NCI-H774 (cell line): Measurements from ENCODE around the gene SPAG17.

Source experiments
- DNase-seq: peaks from one replicate; lab custom pipeline; 2025; lab: John Stamatoyannopoulos, UW

Gene SPAG17

DNA sequence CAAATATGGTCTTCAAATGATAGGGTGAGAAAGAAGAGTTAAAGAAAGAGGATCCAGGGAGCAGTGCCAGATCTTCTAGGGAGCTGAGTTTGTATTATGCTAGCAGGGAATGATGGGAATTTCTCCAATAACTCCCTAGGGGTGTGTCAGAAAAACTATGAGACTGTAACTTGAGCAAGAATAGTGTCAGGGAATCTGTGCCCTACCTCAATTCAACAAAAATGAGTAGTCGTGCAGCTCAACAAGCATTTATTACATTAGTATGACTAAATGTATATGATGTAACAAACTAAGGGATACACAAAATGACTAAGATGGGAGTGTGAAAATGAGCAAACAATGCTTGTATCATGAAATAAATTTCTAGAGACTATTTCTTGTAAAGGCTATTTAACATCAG, 24.2 kb downstream of the SPAG17 start:
- DNase-seq: no peak

DNA sequence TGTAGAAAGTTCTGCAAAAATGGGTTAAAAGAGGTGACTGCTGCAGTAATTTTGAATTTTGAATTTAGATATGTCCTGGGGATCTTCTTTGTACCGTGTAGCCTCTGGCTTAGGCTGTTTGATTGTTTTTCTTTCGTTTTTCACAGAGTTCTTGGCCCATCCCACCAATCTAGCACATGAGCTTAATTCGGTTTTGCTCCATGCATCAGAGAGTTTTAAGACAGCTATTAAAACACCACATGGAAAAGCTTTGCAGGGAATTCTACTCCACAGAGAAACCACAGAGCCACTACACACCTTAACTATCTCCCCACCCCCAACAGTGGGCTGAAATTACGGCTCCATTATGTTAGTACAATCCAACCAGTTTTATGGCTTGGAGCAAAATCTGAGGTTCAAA, 25.5 kb downstream of the SPAG17 start:
- DNase-seq: no peak

- DNase-seq: no peak
Measured at GRCh38 chr1:118158924-118159323, 26.1 kb downstream of the SPAG17 start.

- DNase-seq: no peak
Measured at GRCh38 chr1:118157506-118157905, 27.5 kb downstream of the SPAG17 start.

DNA sequence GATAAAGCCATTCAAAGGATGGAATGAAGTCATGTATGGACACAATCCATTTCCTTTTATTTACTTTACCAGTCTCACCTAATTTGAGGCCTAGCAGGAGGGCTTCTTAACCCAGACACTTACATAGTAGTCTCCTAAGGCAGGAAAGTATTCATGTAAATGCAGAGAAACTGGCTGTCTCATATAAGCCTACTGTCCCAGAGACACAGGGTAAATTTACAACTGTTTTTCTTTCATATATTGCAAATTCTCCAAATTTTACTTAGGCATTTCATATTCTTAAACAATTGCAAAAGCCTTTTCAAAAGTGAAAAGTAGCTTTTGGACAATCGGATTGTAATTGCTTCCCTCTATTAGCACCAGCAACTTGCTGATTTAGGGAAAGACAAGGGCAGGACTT, 29.9 kb downstream of the SPAG17 start:
- DNase-seq: no peak

DNA sequence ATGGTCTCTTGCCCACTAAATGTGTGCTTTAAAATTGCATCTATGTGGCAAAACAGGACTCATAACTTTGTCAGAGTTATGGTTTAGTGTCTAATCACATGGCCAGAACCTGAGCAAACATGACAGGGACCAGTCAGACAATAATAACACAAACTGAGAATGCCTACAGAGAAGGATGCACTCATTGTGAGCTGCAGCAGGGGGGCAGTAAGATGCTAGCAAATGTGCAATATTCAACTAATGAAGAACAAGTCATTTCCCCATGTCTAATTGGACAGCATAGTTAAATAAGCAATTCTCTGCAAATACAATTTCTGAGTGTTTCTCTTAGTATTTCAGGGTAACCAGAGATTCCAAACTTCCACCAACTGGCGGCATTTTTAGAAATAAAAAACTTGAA, 30.8 kb downstream of the SPAG17 start:
- no peak for DNase-seq

DNA sequence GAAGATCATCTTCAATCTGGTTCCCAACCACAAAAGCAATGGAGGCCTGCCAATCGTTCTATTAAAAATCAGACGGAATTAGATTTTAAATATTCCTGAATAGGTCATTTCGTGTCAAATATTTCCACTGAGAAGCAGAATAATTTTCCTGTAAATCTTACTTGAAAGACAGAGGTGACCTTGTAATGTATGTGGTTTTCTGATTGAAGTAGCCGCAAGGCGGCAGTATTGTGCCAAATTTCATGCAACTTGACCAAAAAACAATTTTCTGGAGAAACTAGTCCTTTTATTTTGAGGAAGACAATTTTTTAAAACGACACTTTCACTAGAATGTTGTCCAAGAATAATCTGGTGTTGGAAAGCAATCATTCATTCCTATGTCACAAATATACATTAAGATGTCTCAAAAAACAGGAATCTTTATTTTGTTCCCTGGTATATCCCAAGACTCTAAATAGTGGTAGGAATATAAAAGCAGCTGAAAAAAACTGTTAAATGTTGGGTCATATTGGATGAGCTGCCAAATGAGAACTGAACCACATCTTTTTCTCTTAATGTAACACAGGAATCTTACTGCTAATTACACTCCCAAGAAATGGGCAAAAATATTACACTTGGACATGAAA, 33.6 kb downstream of the SPAG17 start:
- no peak for DNase-seq

- DNase-seq: no peak
Measured at GRCh38 chr1:118149799-118150198, 35.2 kb downstream of the SPAG17 start.

- DNase-seq: no peak
Measured at GRCh38 chr1:118148034-118148433, 37.0 kb downstream of the SPAG17 start.

GRCh38 chr1:118147522-118147921, 37.5 kb downstream of the SPAG17 start:
- DNase-seq: no peak

GRCh38 chr1:118145721-118146120, 39.3 kb downstream of the SPAG17 start:
- DNase-seq: no peak

- DNase-seq: no peak
Measured at GRCh38 chr1:118144684-118145083, 40.3 kb downstream of the SPAG17 start.

DNA sequence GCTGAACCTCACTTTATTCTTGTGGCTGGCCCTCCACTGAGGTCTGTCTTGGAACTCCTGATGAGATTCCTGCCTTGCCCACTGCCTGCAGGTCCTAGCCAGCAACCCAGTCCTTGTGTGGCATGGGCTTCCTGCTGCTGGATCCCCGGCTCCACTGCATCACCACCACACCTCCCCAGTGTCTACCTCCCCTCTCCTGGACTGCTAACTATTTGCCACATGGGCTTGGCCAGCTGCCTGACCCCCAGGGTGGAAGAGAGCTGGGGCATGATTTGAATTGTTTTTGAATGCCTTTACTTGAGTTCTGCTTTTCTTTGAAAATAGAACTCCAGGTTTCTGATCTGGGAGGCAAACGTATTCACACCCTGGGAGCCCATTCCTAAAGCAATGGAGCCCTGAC, 41.2 kb downstream of the SPAG17 start:
- no peak for DNase-seq

- no peak for DNase-seq
Measured at GRCh38 chr1:118143121-118143520, 41.9 kb downstream of the SPAG17 start.

- no peak for DNase-seq
Measured at GRCh38 chr1:118142546-118142945, 42.5 kb downstream of the SPAG17 start.

GRCh38 chr1:118137900-118138299, 47.1 kb downstream of the SPAG17 start:
- DNase-seq: no peak

DNA sequence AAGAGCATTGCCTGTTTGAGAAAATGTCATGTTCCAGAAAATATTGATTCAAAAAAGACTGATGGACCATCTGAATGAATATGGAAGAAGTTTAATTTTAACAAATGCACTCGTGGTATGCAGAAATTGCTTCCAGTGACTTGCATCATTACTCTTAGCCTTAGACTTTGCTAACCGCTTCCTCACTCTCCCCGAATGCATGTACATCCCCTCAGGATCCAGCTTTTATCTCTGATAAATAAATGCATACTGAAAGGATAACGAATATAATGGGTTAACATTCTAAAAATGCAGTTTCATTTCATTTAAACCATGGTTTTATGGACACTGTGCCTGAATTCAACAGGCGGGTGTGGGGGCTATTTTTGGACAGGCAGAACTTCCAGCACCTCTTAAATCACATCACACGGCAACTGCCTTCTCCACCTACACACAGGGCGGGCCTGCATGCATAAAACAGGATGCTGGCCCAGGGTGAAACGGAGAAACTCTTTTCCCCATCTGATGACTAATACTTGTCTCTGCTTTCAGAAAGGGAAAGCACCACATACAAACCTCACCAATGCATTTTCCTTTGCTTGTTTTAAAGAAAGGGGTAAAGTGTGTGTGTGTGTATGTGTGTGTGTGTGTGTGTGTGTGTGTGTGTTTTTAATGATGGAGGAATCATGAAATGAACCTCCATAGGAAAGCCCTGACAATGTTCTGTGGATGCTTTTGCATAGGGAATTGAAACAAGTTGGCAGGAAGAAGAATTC, 48.7 kb downstream of the SPAG17 start:
- DNase-seq: no peak

GRCh38 chr1:118132000-118132399, 53.0 kb downstream of the SPAG17 start:
- DNase-seq: no peak

GRCh38 chr1:118128761-118129160, 56.3 kb downstream of the SPAG17 start:
- DNase-seq: no peak

GRCh38 chr1:118124064-118124463, 61.0 kb downstream of the SPAG17 start:
- DNase-seq: no peak

DNA sequence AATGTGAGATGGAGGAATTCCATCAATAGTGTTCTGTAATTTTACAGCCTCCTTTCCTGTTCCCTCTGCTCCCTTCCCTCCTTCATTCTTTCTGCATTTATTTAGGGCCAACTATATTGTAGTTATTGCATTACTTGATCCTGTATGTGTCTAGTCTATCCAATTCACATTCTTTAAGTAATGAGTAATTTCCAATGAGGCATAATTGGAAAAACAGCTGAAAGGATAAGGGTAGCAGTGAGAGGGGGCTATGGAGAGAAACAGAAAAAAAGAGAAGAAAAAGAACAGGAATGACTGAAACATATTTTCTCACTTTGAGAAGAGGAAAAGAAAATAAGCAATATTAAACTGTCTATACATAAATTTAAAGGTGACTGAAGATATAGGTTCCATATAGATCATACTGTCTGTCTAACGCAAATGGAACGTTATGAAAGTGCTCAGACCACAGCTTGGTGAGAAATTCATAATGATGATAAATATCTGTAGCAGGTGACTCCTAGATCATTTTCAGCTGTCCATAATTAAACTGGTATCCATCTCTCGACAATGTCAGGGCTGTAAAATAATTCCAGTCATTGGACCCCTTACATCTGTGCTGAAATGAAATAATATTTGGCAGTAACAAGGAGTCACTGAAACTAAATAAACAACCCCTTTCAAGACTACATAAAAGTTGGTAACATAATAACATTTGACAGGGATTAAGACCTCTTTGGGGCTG, 61.8 kb downstream of the SPAG17 start:
- DNase-seq: no peak

DNA sequence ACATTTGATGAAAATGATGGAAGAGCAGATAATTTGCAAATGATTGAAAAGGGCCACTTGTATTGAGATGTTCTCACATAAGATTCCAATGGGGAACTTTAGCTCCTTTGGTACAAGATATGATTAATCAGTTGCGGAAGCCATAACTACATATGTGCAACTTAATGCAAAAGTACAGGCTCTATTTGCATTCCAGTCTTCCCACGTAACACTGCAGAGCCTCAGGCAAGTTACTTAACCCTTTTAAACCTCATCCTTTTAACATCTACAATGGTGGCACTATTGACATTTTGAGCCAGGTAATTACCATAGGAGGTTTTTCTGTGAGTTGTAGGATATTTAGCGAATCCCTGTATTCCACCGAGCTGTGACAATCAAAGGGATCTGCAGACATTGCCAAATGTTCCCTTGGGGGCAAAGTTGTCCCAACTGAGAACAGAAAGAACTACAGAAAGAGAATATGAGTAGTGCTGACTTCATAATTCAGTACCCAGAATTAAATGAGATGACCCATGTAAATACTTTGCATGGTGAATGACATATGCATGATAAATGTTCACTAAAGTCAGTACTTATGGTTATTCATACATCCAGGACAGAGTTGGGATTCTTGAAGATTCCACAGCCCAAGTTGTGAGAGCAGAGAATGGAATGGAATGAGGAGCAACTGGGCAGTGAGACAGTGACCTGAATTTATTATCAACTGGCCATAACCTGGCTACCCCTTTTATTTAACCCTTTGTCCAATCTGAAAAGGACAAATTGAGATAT, 62.6 kb downstream of the SPAG17 start:
- DNase-seq: no peak
